Keratinocyte (primary cell): ENCODE measurements around the gene EPB41.

Source experiments
- EZH2 ChIP-seq: IDR thresholded peaks from one replicate; pipeline ENCODE4 v1.6.1; 2012; ENCODE audit warnings: inconsistent platforms, mild to moderate bottlenecking, low read length, moderate library complexity
- TF ChIP-seq, protein P1 (sequence below), 3 experiments: IDR thresholded peaks in 1 of 3; conservative IDR thresholded peaks in 1 of 3; optimal IDR thresholded peaks in 1 of 3; 2 replicates in 2 of 3; 3 replicates in 1 of 3; pipeline versions ENCODE3 to v1.5.1; 2011; ENCODE audit warnings: low read length in 3 of 3, mild to moderate bottlenecking in 3 of 3, moderate library complexity in 2 of 3, control low read depth in 1 of 3, inconsistent platforms in 1 of 3; ENCODE audit not compliant: insufficient read depth in 2 of 3; ENCODE audit errors: extremely low read depth in 1 of 3

- TF ChIP-seq, protein P1, sequence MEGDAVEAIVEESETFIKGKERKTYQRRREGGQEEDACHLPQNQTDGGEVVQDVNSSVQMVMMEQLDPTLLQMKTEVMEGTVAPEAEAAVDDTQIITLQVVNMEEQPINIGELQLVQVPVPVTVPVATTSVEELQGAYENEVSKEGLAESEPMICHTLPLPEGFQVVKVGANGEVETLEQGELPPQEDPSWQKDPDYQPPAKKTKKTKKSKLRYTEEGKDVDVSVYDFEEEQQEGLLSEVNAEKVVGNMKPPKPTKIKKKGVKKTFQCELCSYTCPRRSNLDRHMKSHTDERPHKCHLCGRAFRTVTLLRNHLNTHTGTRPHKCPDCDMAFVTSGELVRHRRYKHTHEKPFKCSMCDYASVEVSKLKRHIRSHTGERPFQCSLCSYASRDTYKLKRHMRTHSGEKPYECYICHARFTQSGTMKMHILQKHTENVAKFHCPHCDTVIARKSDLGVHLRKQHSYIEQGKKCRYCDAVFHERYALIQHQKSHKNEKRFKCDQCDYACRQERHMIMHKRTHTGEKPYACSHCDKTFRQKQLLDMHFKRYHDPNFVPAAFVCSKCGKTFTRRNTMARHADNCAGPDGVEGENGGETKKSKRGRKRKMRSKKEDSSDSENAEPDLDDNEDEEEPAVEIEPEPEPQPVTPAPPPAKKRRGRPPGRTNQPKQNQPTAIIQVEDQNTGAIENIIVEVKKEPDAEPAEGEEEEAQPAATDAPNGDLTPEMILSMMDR (optimal IDR thresholded peaks at IDR 0.05 in 1 of 3, IDR thresholded peaks at IDR 0.05 in 1 of 3, conservative IDR thresholded peaks at IDR 0.05 in 1 of 3; ENCODE audit: extremely low read depth in 1 of 3, insufficient read depth in 2 of 3, low read length in 3 of 3) = no peak
- TF ChIP-seq EZH2 = no peak
These were observed 132.8 kb downstream of the EPB41 start for GRCh38 chr1:29047142-29047541.
